Ishikawa (cell line): ENCODE results near the gene TMEM106B.

Experiments used
- CEBPB ChIP-seq: IDR thresholded peaks from 2 replicates; pipeline ENCODE4 v1.6.1; 2012
- CREB1 ChIP-seq: IDR thresholded peaks from 2 replicates; pipeline ENCODE4 v1.6.1; 2012; ENCODE audit warnings: low read depth
- EGR1 ChIP-seq: IDR thresholded peaks from 2 replicates; pipeline ENCODE4 v1.6.1; 2012
- MAX ChIP-seq: IDR thresholded peaks from 2 replicates; pipeline ENCODE4 v1.6.1; 2012
- RAD21 ChIP-seq: IDR thresholded peaks from 2 replicates; pipeline ENCODE4 v1.6.1; 2012; ENCODE audit warnings: low read depth
- REST ChIP-seq: IDR thresholded peaks from 2 replicates; pipeline ENCODE4 v1.6.1; 2012; ENCODE audit warnings: low read depth, mild to moderate bottlenecking
- TAF1 ChIP-seq: IDR thresholded peaks from 2 replicates; pipeline ENCODE4 v1.6.1; 2012; ENCODE audit warnings: low read depth, mild to moderate bottlenecking
- TEAD4 ChIP-seq: IDR thresholded peaks from 2 replicates; pipeline ENCODE4 v1.6.1; 2012
- YY1 ChIP-seq: IDR thresholded peaks from 2 replicates; pipeline ENCODE4 v1.6.1; 2012; ENCODE audit warnings: low read depth
- ZBTB7A ChIP-seq: IDR thresholded peaks from 2 replicates; pipeline ENCODE4 v1.6.1; 2012; ENCODE audit warnings: low read depth
- TF ChIP-seq, protein P1 (sequence below): IDR thresholded peaks from 2 replicates; pipeline ENCODE4 v1.6.1; 2012

DNA sequence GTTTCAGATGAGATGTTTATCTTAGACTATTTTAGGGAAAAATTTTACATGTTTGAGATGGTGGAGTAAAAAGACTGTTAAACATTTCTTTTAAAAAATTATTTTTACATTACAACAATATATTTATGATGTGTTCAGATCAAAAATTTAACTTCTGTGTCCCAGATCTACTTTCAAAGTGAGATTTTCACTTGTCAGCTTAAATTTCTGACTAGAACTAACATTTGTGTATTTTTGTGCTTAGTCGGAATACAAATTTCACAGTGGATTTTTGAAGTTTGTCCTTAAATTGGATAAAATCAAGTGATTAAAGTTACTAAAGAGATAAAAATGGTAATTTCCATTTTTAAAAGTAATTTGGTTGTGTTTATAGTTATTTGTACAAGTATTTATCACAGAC lies 24.9 kb downstream of the TMEM106B start:
- no peak for TF ChIP-seq YY1
- no peak for TF ChIP-seq CEBPB
- no peak for TF ChIP-seq ZBTB7A
- no peak for TF ChIP-seq REST
- TF ChIP-seq MAX, result no peak
- no peak for TF ChIP-seq RAD21
- TF ChIP-seq CREB1, result no peak
- TF ChIP-seq TEAD4, result no peak
- TF ChIP-seq, protein P1, sequence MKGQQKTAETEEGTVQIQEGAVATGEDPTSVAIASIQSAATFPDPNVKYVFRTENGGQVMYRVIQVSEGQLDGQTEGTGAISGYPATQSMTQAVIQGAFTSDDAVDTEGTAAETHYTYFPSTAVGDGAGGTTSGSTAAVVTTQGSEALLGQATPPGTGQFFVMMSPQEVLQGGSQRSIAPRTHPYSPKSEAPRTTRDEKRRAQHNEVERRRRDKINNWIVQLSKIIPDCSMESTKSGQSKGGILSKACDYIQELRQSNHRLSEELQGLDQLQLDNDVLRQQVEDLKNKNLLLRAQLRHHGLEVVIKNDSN, result no peak
- no peak for TF ChIP-seq EGR1
- no peak for TF ChIP-seq TAF1
